A549 (cell line): ENCODE results near the gene MTA3. TPM values are rescaled to one million over a fixed set of nuclear protein-coding genes. Genes with fewer than 3 reads are reported as not detected.
"Not testable (repeated sequence)": the region's sequence is repeated elsewhere in the genome, so short reads cannot be mapped to it uniquely, and the experiment has no call there.

Experiments
- ATAC-seq, 2 experiments: fragments of 200-7000 bp in 1 of 2; fragments of >200 bp in 1 of 2; cut with Nextera tagmentation in 1 of 2; cut with Tn5 transposase in 1 of 2; 3 replicates each; pipeline versions ENCODE4 v1.8.0 to v1.9.1; 2018 to 2020; ENCODE audit warnings: mild to moderate bottlenecking in 1 of 2, moderate library complexity in 1 of 2
- CTCF ChIA-PET: fragments of 300-600 bp; sonication (Branson Sonifier 250); formaldehyde crosslinking; extraction: SDS; loops from one replicate; lab custom pipeline; 2021; ENCODE audit warnings: antibody characterized with exemption, inconsistent platforms; lab: Yijun Ruan, JAX
- POLR2A ChIA-PET: fragments of 350-600 bp; formaldehyde crosslinking; extraction: SDS; loops from one replicate; lab custom pipeline; 2021; ENCODE audit warnings: antibody characterized with exemption, inconsistent platforms; lab: Yijun Ruan, JAX
- DNase-seq, 2 experiments: peaks; one replicate each; pipeline versions ENCODE4 v3.0.0 to v3.0.0-alpha.2; 2011 to 2016; ENCODE audit warnings: low read depth in 1 of 2, low spot score in 1 of 2
- FAIRE-seq: peaks from 2 replicates; lab custom pipeline; 2011; peaks lifted over from hg19 to GRCh38; lab: Jason Lieb, UNC
- H3K27ac ChIP-seq, 2 experiments: fragments of >200 bp; sonication (Bioruptor Twin); formaldehyde crosslinking; 3 replicates each; pipeline ENCODE4 v1.5.1; 2016 to 2017
- H3K4me1 ChIP-seq: fragments of >200 bp; sonication (Bioruptor Twin); formaldehyde crosslinking; 3 replicates; pipeline ENCODE4 v1.6.1; 2016
- H3K4me2 ChIP-seq: fragments of >200 bp; sonication (Bioruptor Twin); formaldehyde crosslinking; 3 replicates; pipeline ENCODE4 v1.6.1; 2016
- H3K4me3 ChIP-seq: fragments of >200 bp; sonication (Bioruptor Twin); formaldehyde crosslinking; 3 replicates; pipeline ENCODE4 v1.5.1; 2016
- H3K9me3 ChIP-seq: fragments of >200 bp; sonication (Bioruptor Twin); formaldehyde crosslinking; 3 replicates; pipeline ENCODE4 v1.6.1; 2016
- ATOH8 ChIP-seq: fragments of 250-450 bp; sonication (Bioruptor Pico); IDR thresholded peaks from 2 replicates; pipeline ENCODE4 v1.5.0; 2020; ENCODE audit warnings: low read depth, mild to moderate bottlenecking, moderate library complexity
- CHD4 ChIP-seq: fragments of 200-600 bp; sonication (generic); IDR thresholded peaks from 2 replicates; pipeline ENCODE4 v1.6.1; 2016; ENCODE audit warnings: antibody characterized with exemption, mild to moderate bottlenecking, borderline replicate concordance
- CTCF ChIP-seq: fragments of >200 bp; sonication (Bioruptor Twin); formaldehyde crosslinking; IDR thresholded peaks from 3 replicates; pipeline ENCODE4 v1.5.1; 2016
- E2F6 ChIP-seq: IDR thresholded peaks from 2 replicates; pipeline ENCODE4 v1.6.1; 2012; ENCODE audit warnings: low read depth, borderline replicate concordance
- FOSL2 ChIP-seq, 2 experiments: fragments of 450-650 bp in 1 of 2; fragments of >200 bp in 1 of 2; sonication (Bioruptor Twin) in 1 of 2; formaldehyde crosslinking; IDR thresholded peaks; 2 replicates each; pipeline versions ENCODE4 v1.5.0 to v1.6.1; 2016 to 2020; ENCODE audit warnings: mild to moderate bottlenecking in 1 of 2, moderate library complexity in 1 of 2
- HDAC2 ChIP-seq: fragments of 200-600 bp; sonication (generic); IDR thresholded peaks from 2 replicates; pipeline ENCODE4 v1.6.1; 2016
- HOXA7 ChIP-seq: fragments of 250-450 bp; sonication (Bioruptor Pico); IDR thresholded peaks from 2 replicates; pipeline ENCODE4 v1.5.0; 2020; ENCODE audit warnings: mild to moderate bottlenecking, moderate library complexity
- JUN ChIP-seq, 2 experiments: fragments of >200 bp; sonication (Bioruptor Twin); formaldehyde crosslinking; IDR thresholded peaks; 2 replicates in 1 of 2; 3 replicates in 1 of 2; pipeline ENCODE4 v1.6.1; 2016 to 2017
- JUNB ChIP-seq: fragments of >200 bp; sonication (Bioruptor Twin); formaldehyde crosslinking; IDR thresholded peaks from 2 replicates; pipeline ENCODE4 v1.6.1; 2016
- KDM1A ChIP-seq: fragments of 200-600 bp; sonication (generic); IDR thresholded peaks from 2 replicates; pipeline ENCODE4 v1.6.1; 2016; ENCODE audit warnings: low read depth, mild to moderate bottlenecking
- KDM5A ChIP-seq: fragments of 200-600 bp; sonication (generic); IDR thresholded peaks from 2 replicates; pipeline ENCODE4 v1.6.1; 2016; ENCODE audit warnings: antibody characterized with exemption, mild to moderate bottlenecking
- MYC ChIP-seq: IDR thresholded peaks from 2 replicates; pipeline ENCODE4 v1.6.1; 2012; ENCODE audit warnings: mild to moderate bottlenecking, inconsistent platforms, low read length, improper control_type of control experiment, borderline replicate concordance
- RARB ChIP-seq: fragments of 250-450 bp; sonication (Bioruptor Pico); IDR thresholded peaks from 2 replicates; pipeline ENCODE4 v1.8.0; 2021; ENCODE audit warnings: mild to moderate bottlenecking, moderate library complexity
- REST ChIP-seq: fragments of 200-600 bp; sonication (generic); IDR thresholded peaks from 2 replicates; pipeline ENCODE4 v1.6.1; 2016; ENCODE audit warnings: antibody characterized with exemption, mild to moderate bottlenecking, moderate library complexity
- RFX5 ChIP-seq: fragments of 450-650 bp; IDR thresholded peaks from 2 replicates; pipeline ENCODE4 v1.7.1; 2014; ENCODE audit warnings: antibody characterized with exemption, mild to moderate bottlenecking, moderate library complexity
- SMC3 ChIP-seq: fragments of >200 bp; sonication (Bioruptor Twin); formaldehyde crosslinking; IDR thresholded peaks from 3 replicates; pipeline ENCODE4 v1.6.1; 2018; ENCODE audit warnings: inconsistent platforms
- SREBF2 ChIP-seq: fragments of 450-650 bp; IDR thresholded peaks from 2 replicates; pipeline ENCODE4 v1.6.1; 2014; ENCODE audit warnings: mild to moderate bottlenecking, moderate library complexity
- USF2 ChIP-seq: fragments of 450-650 bp; IDR thresholded peaks from 2 replicates; pipeline ENCODE4 v1.6.1; 2014; ENCODE audit warnings: antibody characterized with exemption
- ZC3H11A ChIP-seq: fragments of 450-650 bp; IDR thresholded peaks from 2 replicates; pipeline ENCODE4 v1.6.1; 2014; ENCODE audit warnings: antibody characterized with exemption, mild to moderate bottlenecking
- ZNF302 ChIP-seq: fragments of 250-450 bp; sonication (Bioruptor Pico); IDR thresholded peaks from 2 replicates; pipeline ENCODE4 v1.9.0; 2021; ENCODE audit warnings: inconsistent platforms, mild to moderate bottlenecking, moderate library complexity
- WGBS: methylation state at CpG from one replicate; pipeline ENCODE4 v1.1.6; 2017; ENCODE audit errors: missing lambda C conversion rate; 5-methylcytosine and 5-hydroxymethylcytosine counted together
- polyA plus RNA-seq, 4 experiments: library from polyadenylated mRNA; depleted of rRNA in 3 of 4; stranded (reverse); fragments of >200 nt; fragmentation: RNase III in 1 of 4; extraction: RNeasy Plus Mini Kit Qiagen cat#74134 plus additional on column Dnase treatment in 1 of 4; gene quantifications; 2 replicates in 3 of 4; 3 replicates in 1 of 4; pipeline ENCODE4 v1.2.3, GENCODE V29; 2011 to 2017

MTA3 gene
- polyA plus RNA-seq, 2 of the 4 experiments (the other 2 are of a cell fraction) = 49.3 to 74.1 TPM

GRCh38 chr2:42628024-42628423 is 59.6 kb downstream of the MTA3 start:
- H3K27ac ChIP-seq, H3K4me3 ChIP-seq, H3K4me1 ChIP-seq, H3K4me2 ChIP-seq, ATAC-seq, H3K9me3 ChIP-seq, FAIRE-seq, DNase-seq: not testable (repeated sequence)
- POLR2A ChIA-PET = interaction anchor here (0.7 kb wide), 1 partner anchor 27 kb away, joined by 6 read pairs; no protein-coding TSS in a partner anchor
- 95% methylated on average over 10 of the region's 10 CpGs for WGBS
- TF ChIP-seq ZC3H11A = peak; percentile 59
- CTCF ChIA-PET = interaction anchor here (2.3 kb wide), 1 partner anchor 35 kb away, joined by 9 read pairs; no protein-coding TSS in a partner anchor

- POLR2A ChIA-PET = no interaction called here
Observed at GRCh38 chr2:42636934-42637333, 68.5 kb downstream of the MTA3 start.

More at GRCh38 chr2:42636934-42637333, 68.5 kb downstream of the MTA3 start:
- Histone ChIP-seq H3K27ac (no peak overlapping the region), H3K4me3 (no peak overlapping the region), H3K4me2 (no peak overlapping the region), H3K9me3 (no peaks in the 10 kb centered on the region), H3K4me1 (peaks cover 20% of the 10 kb centered on the region)
- no peak for DNase-seq
- ATAC-seq = no peak
- 93% methylated on average over 6 of the region's 6 CpGs for WGBS
- TF ChIP-seq RFX5 = no peak
- TF ChIP-seq KDM5A = no peak
- TF ChIP-seq KDM1A = no peak
- TF ChIP-seq CTCF = no peak
- no peak for TF ChIP-seq RARB
- TF ChIP-seq MYC = no peak
- TF ChIP-seq ZC3H11A = no peak
- no peak for TF ChIP-seq HOXA7 (CRISPR knock-in tag)
- no peak for TF ChIP-seq CHD4
- no peak for TF ChIP-seq SMC3
- no peak for TF ChIP-seq FOSL2 (IDR thresholded peaks at IDR 0.05)
- TF ChIP-seq FOSL2 (CRISPR knock-in tag; IDR thresholded peaks at IDR 0.05) = no peak
- TF ChIP-seq USF2 = no peak
- TF ChIP-seq ZNF302 (CRISPR knock-in tag) = no peak
- TF ChIP-seq E2F6 = no peak
- TF ChIP-seq JUNB = no peak
- TF ChIP-seq HDAC2 = no peak
- no peak for TF ChIP-seq ATOH8 (CRISPR knock-in tag)
- no peak for TF ChIP-seq REST
- TF ChIP-seq JUN (IDR thresholded peaks at IDR 0.05) = no peak
- TF ChIP-seq SREBF2 = no peak
- no peak for FAIRE-seq
- CTCF ChIA-PET = interaction anchor here (0.6 to 1.2 kb wide), 2 partner anchors 143 to 217 kb away, joined by 3 read pairs; partner anchors contain the start of gene KCNG3
